Neural cell (in vitro differentiated cells): ENCODE data around the gene CNOT3.

Experiments
- EP300 ChIP-seq: fragments of 450-650 bp; conservative IDR thresholded peaks from 2 replicates; pipeline ENCODE4 v1.6.1; 2014; ENCODE audit warnings: antibody characterized with exemption, mild to moderate bottlenecking, moderate library complexity; ENCODE audit not compliant: poor library complexity, severe bottlenecking
- RAD21 ChIP-seq: fragments of 450-650 bp; conservative IDR thresholded peaks from 2 replicates; pipeline ENCODE4 v1.6.1; 2014; ENCODE audit warnings: antibody characterized with exemption, mild to moderate bottlenecking, moderate library complexity
- SMC3 ChIP-seq: fragments of 450-650 bp; conservative IDR thresholded peaks from 2 replicates; pipeline ENCODE4 v1.6.1; 2014; ENCODE audit warnings: antibody characterized with exemption, mild to moderate bottlenecking, moderate library complexity; ENCODE audit not compliant: poor library complexity
- TF ChIP-seq, protein P1 (sequence below): IDR thresholded peaks from 2 replicates; pipeline ENCODE4 v1.6.1; 2012; ENCODE audit warnings: borderline replicate concordance
- TF ChIP-seq, protein P2 (sequence below): fragments of 450-650 bp; IDR thresholded peaks from 2 replicates; pipeline ENCODE4 v1.5.1; 2014; ENCODE audit warnings: antibody characterized with exemption, mild to moderate bottlenecking, moderate library complexity; ENCODE audit not compliant: poor library complexity, severe bottlenecking

DNA sequence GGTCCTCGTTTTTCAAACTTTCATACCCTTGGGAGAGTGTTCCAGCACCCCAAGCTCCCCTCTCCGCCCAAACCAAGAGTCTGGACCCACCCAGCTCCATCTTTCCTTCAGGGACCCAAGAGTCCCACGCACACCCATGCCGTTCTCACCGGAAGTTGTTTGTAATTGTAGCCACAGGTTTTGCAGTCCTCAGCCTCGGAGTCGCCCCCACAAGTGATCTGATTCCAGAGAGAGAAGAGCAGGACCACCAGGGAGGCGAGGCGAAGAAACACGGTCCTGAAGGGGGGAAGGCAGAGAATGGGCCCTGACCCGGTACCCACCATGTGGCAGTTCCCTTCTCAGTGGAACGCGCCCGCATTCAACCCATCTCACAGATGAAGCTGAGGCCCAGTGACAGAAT lies 25.3 kb downstream of the CNOT3 start:
- no peak for TF ChIP-seq RAD21
- TF ChIP-seq, protein P1, sequence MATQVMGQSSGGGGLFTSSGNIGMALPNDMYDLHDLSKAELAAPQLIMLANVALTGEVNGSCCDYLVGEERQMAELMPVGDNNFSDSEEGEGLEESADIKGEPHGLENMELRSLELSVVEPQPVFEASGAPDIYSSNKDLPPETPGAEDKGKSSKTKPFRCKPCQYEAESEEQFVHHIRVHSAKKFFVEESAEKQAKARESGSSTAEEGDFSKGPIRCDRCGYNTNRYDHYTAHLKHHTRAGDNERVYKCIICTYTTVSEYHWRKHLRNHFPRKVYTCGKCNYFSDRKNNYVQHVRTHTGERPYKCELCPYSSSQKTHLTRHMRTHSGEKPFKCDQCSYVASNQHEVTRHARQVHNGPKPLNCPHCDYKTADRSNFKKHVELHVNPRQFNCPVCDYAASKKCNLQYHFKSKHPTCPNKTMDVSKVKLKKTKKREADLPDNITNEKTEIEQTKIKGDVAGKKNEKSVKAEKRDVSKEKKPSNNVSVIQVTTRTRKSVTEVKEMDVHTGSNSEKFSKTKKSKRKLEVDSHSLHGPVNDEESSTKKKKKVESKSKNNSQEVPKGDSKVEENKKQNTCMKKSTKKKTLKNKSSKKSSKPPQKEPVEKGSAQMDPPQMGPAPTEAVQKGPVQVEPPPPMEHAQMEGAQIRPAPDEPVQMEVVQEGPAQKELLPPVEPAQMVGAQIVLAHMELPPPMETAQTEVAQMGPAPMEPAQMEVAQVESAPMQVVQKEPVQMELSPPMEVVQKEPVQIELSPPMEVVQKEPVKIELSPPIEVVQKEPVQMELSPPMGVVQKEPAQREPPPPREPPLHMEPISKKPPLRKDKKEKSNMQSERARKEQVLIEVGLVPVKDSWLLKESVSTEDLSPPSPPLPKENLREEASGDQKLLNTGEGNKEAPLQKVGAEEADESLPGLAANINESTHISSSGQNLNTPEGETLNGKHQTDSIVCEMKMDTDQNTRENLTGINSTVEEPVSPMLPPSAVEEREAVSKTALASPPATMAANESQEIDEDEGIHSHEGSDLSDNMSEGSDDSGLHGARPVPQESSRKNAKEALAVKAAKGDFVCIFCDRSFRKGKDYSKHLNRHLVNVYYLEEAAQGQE, result no peak
- no peak for TF ChIP-seq SMC3
- TF ChIP-seq, protein P2, sequence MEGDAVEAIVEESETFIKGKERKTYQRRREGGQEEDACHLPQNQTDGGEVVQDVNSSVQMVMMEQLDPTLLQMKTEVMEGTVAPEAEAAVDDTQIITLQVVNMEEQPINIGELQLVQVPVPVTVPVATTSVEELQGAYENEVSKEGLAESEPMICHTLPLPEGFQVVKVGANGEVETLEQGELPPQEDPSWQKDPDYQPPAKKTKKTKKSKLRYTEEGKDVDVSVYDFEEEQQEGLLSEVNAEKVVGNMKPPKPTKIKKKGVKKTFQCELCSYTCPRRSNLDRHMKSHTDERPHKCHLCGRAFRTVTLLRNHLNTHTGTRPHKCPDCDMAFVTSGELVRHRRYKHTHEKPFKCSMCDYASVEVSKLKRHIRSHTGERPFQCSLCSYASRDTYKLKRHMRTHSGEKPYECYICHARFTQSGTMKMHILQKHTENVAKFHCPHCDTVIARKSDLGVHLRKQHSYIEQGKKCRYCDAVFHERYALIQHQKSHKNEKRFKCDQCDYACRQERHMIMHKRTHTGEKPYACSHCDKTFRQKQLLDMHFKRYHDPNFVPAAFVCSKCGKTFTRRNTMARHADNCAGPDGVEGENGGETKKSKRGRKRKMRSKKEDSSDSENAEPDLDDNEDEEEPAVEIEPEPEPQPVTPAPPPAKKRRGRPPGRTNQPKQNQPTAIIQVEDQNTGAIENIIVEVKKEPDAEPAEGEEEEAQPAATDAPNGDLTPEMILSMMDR, result no peak
- no peak for TF ChIP-seq EP300
